PC-3 (cell line): ENCODE results near the gene TCF21.

ENCODE experiments used
- EZH2 ChIP-seq: fragments of 300-600 bp; sonication (generic); IDR thresholded peaks from one replicate; pipeline ENCODE4 v1.6.1; 2017; ENCODE audit warnings: antibody characterized with exemption, mild to moderate bottlenecking, low read length; ENCODE audit not compliant: unreplicated experiment
- EZH2phosphoT487 ChIP-seq: fragments of 300-600 bp; sonication (generic); IDR thresholded peaks from 2 replicates; pipeline ENCODE4 v1.6.1; 2018; ENCODE audit warnings: mild to moderate bottlenecking, antibody characterized with exemption, low read length, borderline replicate concordance
- TF ChIP-seq, protein P1 (sequence below): fragments of 300-600 bp; sonication (generic); conservative IDR thresholded peaks from 2 replicates; pipeline ENCODE4 v1.5.1; 2017; ENCODE audit warnings: antibody characterized with exemption, low read depth, mild to moderate bottlenecking, low read length

DNA sequence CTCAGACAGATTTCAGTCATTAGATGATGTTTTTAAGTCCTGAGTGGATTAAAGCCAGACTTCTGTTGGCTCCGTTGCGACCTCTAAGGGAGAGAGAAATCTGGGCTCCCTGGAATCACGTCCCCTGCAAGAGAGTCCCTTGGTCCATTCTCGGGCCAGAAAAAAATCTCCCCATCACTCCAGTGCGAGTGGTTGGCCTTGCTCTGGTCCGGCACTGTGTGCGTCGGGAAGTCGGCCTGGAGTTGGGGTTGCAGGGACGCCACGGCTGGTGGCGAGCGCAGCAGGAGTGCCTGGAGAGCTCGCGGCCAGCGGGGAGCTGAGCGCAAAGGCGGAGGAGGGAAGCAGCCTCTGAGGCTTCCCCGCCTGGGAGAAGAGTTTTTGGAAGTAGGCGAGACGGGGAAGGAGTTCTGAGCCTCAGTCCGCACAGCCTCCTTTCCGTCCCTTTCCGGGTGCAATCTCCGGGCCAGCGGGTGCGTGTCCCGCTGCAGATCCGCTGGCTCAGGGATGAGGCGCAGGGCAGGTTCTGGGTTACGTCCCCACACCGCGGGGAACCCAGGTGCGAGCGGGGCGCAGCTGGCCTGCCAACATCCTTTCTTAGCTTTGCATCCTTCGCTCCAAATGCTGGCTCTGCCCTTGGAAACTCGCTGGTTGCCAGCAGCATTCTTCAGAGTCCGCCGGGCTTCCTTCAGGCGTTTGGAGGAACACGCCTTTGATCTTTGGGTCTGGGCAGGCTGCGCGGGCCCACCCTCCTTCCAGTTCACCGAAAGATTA, 6.8 kb downstream of the TCF21 start:
- TF ChIP-seq, protein P1, sequence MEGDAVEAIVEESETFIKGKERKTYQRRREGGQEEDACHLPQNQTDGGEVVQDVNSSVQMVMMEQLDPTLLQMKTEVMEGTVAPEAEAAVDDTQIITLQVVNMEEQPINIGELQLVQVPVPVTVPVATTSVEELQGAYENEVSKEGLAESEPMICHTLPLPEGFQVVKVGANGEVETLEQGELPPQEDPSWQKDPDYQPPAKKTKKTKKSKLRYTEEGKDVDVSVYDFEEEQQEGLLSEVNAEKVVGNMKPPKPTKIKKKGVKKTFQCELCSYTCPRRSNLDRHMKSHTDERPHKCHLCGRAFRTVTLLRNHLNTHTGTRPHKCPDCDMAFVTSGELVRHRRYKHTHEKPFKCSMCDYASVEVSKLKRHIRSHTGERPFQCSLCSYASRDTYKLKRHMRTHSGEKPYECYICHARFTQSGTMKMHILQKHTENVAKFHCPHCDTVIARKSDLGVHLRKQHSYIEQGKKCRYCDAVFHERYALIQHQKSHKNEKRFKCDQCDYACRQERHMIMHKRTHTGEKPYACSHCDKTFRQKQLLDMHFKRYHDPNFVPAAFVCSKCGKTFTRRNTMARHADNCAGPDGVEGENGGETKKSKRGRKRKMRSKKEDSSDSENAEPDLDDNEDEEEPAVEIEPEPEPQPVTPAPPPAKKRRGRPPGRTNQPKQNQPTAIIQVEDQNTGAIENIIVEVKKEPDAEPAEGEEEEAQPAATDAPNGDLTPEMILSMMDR = no peak
- TF ChIP-seq EZH2 (no peak), EZH2phosphoT487 (no peak)
